GM19193 (cell line): Measurements from ENCODE around the gene TMEM236.

Source experiments
- POLR2A ChIP-seq: IDR thresholded peaks from 4 replicates; pipeline ENCODE4 v1.6.1; 2011; ENCODE audit not compliant: insufficient read depth, insufficient read length; ENCODE audit errors: extremely low read depth

Gene TMEM236

GRCh38 chr10:17795083-17795482 lies 43.1 kb downstream of the TMEM236 start:
- TF ChIP-seq POLR2A, result no peak

DNA sequence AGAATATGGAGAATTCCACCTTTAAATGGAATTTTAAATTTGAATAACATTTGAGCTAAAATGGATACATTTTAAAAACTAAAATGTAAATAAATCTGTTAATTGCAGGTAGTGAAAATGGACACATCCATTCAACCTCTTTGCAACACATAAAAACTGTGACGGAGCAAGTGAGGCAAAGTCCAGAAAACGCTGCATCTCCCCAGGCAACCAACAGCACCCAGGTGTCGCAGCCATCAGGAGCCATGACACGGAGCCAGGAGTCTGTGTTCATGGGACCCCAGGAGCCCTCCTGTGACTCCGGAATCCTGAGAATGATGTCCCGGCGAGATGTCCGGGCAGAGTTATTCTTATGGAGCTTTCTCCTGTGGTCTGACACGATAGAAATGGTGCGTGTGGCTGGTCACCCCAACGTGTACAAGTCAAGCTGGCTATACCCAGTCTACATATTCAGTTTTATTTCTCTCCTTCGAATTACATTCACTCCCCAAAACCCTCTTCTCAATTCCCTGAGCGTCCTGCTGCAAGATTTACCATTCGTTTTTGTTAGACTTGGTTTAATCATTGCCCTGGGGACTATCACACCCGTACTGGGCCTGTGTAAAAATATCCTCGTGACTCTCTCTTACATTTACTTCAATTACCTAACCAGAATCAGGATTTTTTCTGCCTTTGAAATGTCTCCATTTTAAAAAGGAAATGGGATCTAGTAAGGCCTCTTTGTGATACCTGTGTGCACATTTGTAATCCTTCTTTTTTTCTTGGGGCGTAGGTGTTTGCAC lies 44.0 kb downstream of the TMEM236 start:
- no peak for TF ChIP-seq POLR2A

GRCh38 chr10:17801507-17801906 lies 49.5 kb downstream of the TMEM236 start:
- TF ChIP-seq POLR2A, result no peak

- TF ChIP-seq POLR2A, result no peak
Measured at GRCh38 chr10:17802350-17802749, 50.3 kb downstream of the TMEM236 start.

GRCh38 chr10:17802976-17803375 lies 51.0 kb downstream of the TMEM236 start:
- TF ChIP-seq POLR2A, result no peak

GRCh38 chr10:17805330-17805729 lies 53.3 kb downstream of the TMEM236 start:
- no peak for TF ChIP-seq POLR2A

GRCh38 chr10:17805921-17806577 lies 54.0 kb downstream of the TMEM236 start:
- TF ChIP-seq POLR2A, result no peak

- TF ChIP-seq POLR2A, result no peak
Measured at GRCh38 chr10:17808971-17809841, 57.2 kb downstream of the TMEM236 start, which contains the start of gene MRC1. MRC1 (plus strand) TSS chr10:17809348; CDS start chr10:17809466, 118 bp downstream.

GRCh38 chr10:17811146-17811865 lies 59.3 kb downstream of the TMEM236 start:
- TF ChIP-seq POLR2A, result no peak

DNA sequence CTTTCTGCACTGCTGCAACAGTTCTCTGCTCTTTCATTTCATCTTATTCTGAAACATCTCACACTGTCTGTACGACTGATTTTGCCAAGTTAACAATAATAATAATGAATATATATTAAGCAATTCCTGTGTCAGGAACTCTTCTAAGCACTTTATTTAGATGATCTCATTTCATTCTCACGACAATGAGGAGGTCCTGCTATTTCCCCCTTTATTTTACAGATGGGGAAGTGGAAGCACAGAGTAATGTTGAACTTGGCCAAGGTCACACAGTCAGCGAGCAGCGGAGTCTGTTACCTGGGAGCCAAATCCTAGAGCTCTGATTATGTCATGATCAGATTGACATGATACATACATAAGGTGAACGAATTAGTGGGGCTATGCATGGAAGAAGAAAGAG lies 63.0 kb downstream of the TMEM236 start:
- no peak for TF ChIP-seq POLR2A

DNA sequence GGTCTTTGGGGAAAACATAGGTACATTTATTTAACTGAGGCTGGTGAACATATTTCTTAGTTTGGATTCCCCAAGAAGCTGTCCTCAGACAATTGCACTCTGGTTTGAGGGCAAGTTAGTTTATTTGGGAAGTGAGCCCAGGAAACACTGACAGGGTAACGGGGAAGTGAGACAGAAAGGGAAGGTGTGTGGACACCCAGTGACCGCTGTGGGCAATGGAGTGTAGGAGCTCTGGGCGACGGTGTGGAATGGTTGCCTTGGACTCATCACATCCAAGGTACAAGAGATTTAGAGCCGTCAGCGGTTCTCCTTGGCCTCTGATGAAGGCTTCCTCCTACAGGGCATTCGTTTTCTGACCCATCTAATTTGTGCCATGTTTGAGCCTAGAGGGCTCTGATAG lies 64.2 kb downstream of the TMEM236 start:
- no peak for TF ChIP-seq POLR2A

- TF ChIP-seq POLR2A, result no peak
Measured at GRCh38 chr10:17817316-17817715, 65.3 kb downstream of the TMEM236 start.

DNA sequence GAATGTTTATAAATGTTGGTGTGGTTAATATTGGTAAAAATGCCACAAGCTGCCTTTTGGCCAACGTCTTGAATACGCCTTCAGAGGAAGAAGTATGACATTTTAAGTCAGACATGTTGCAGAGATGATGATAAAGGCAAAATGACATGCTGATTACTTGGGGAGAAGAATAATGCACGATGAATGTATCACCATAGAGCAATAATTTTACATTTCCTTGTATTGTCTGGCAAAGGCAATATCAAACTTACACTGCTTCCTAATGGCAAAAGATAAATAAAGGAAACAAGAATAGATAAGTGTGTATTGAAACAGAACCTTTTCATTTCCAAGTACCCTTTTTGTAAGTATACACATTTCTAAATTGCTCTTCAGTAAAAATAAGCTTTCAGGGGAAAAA lies 65.8 kb downstream of the TMEM236 start:
- no peak for TF ChIP-seq POLR2A

GRCh38 chr10:17819836-17820235 lies 67.8 kb downstream of the TMEM236 start:
- TF ChIP-seq POLR2A, result no peak

- no peak for TF ChIP-seq POLR2A
Measured at GRCh38 chr10:17820943-17821342, 68.9 kb downstream of the TMEM236 start.

GRCh38 chr10:17821893-17822292 lies 69.9 kb downstream of the TMEM236 start:
- no peak for TF ChIP-seq POLR2A

GRCh38 chr10:17831341-17831740 lies 79.3 kb downstream of the TMEM236 start:
- TF ChIP-seq POLR2A, result no peak
